Adrenal gland (tissue), 12 donors: Measurements from ENCODE around the gene RNF220. TPM values are rescaled to one million over a fixed set of nuclear protein-coding genes. Genes with fewer than 3 reads are reported as not detected.

Experiments used
- DNase-seq, 7 donors: peaks; one replicate each; pipeline ENCODE4 v3.0.0-alpha.2; 2019 to 2020
- H3K27ac ChIP-seq, 5 donors: fragments of 200-600 bp; sonication (generic) in 4 of 5; 1 replicate in 3 of 5; 2 replicates in 2 of 5; pipeline versions ENCODE4 v1.5.1 to v1.8.0; 2016 to 2020; ENCODE audit warnings: mild to moderate bottlenecking in 1 of 5
- H3K27me3 ChIP-seq: fragments of 200-600 bp; 2 replicates; pipeline ENCODE4 v1.8.0; 2021
- H3K36me3 ChIP-seq, 2 donors: fragments of 200-600 bp; replicated peaks in 1 of 2; 1 replicate in 1 of 2; 2 replicates in 1 of 2; pipeline versions ENCODE4 v1.5.1 to v1.8.0; 2018 to 2022
- H3K4me1 ChIP-seq, 2 donors: fragments of 200-600 bp; replicated peaks in 1 of 2; 1 replicate in 1 of 2; 2 replicates in 1 of 2; pipeline versions ENCODE4 v1.5.1 to v1.8.0; 2018 to 2021
- H3K4me3 ChIP-seq, 4 donors: fragments of 200-600 bp; sonication (generic) in 3 of 4; one replicate each; pipeline ENCODE4 v1.5.1; 2016 to 2018
- H3K9me3 ChIP-seq, 3 donors: fragments of 200-600 bp; sonication (generic) in 1 of 3; replicated peaks in 1 of 3; 1 replicate in 2 of 3; 2 replicates in 1 of 3; pipeline versions ENCODE4 v1.5.1 to v1.8.0; 2016 to 2021
- CTCF ChIP-seq, 6 experiments: fragments of 450-650 bp in 4 of 6; fragments of 200-600 bp in 2 of 6; sonication (generic) in 1 of 6; IDR thresholded peaks; 1 replicate in 5 of 6; 2 replicates in 1 of 6; pipeline versions ENCODE4 v1.5.1 to v1.8.0; 2016 to 2021; ENCODE audit warnings: antibody characterized with exemption in 6 of 6, mild to moderate bottlenecking in 2 of 6, moderate library complexity in 1 of 6
- POLR2A ChIP-seq, 2 donors: fragments of 450-650 bp; IDR thresholded peaks; one replicate each; pipeline ENCODE4 v1.6.1; 2017; ENCODE audit warnings: antibody characterized with exemption in 2 of 2, mild to moderate bottlenecking in 2 of 2, moderate library complexity in 1 of 2
- WGBS, 4 donors: extraction: QIAGEN DNeasy Blood & Tissue Kit in 2 of 4; methylation state at CpG; one replicate each; pipeline versions ENCODE4 v1.1.5 to v1.1.7; 2013 to 2017; 5-methylcytosine and 5-hydroxymethylcytosine counted together
- intact Hi-C, 2 donors: fragments of 100-400 bp; cut with DNase I; formaldehyde crosslinking; loops; one replicate each; pipeline versions ENCODE4 v1.14.1 to v1.15.0; 2022 to 2023
- polyA plus RNA-seq, 3 donors: library from polyadenylated mRNA; stranded (reverse); fragments of 200-250 nt in 2 of 3; fragments of 350-450 nt in 1 of 3; fragmentation: Illumina TruSeq in 1 of 3; extraction: RNeasy Lipid Tissue Mini Kit (QIAGEN cat#74804) in 1 of 3; gene quantifications; one replicate each; pipeline ENCODE4 v1.2.3, GENCODE V29; 2013 to 2014
- total RNA-seq, 9 donors: library from RNA; depleted of rRNA in 4 of 9; stranded (reverse); fragments of >200 nt in 4 of 9; fragments of 120-200 nt in 1 of 9; fragmentation: NEBNext Ultra II Directional in 1 of 9; extraction: Animal tissue kit (Norgen Biotek cat#: 25700) in 1 of 9; gene quantifications; one replicate each; pipeline versions ENCODE4 v1.1.0 to v1.2.4, GENCODE V29; 2013 to 2023
- donor health status: healthy with polysubstance abuse.
- donor health status: Bipolar disorder and iron deficiency.
- donor health status: DM: yes; HTN: yes; CAD: no.
- donor health status: DM: no; HTN: no; CAD: no.
- donor health status: DM: no; HTN: no; CAD: no.
- donor health status: DM: yes; HTN: yes; CAD: no.

Gene RNF220
- total and polyA plus RNA-seq, 12 donors, result 36.3 to 150 (median 66.5) TPM

GRCh38 chr1:44420535-44420934 is 15.5 kb downstream of the RNF220 start:
- intact Hi-C loops, result no loop called here
- TF ChIP-seq POLR2A (IDR thresholded peaks at IDR 0.05), result no peak
- no peak for TF ChIP-seq CTCF (IDR thresholded peaks at IDR 0.05)
- H3K36me3 ChIP-seq, result no peaks in the 10 kb centered on the region
- H3K27ac ChIP-seq, result no peak overlapping the region
- peaks cover 0 to 12% of the 10 kb centered on the region in 2 donors for H3K4me1 ChIP-seq
- WGBS, 4 donors, result 64 to 75% (median 69%) methylated on average over 2 of the region's 2 CpGs
- H3K4me3 ChIP-seq, result no peak overlapping the region
- H3K9me3 ChIP-seq, result no peaks in the 10 kb centered on the region
- peaks cover 85% of the 10 kb centered on the region for H3K27me3 ChIP-seq
- DNase-seq, result no peak

DNA sequence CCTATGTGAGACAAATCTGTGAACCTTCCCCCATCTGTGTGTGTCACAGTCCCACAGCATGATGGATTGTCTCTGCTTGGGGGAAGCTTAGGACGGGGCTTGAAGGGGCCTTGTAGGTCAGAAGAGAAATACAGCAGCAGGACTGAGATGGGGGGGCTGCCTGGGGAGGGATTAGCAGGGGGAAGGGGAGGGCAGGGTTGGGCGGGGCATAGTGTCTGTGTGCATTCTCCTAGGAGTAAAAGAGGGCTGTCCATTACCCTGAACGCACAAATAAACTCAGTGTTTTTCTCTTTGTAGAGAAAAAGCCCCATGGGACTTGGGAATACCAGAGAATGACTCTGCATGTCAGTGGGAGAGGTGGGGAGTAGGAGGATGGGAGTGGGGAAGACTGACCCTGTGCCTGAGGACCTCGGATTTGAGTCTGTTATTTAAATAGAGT is 16.4 kb downstream of the RNF220 start:
- Histone ChIP-seq H3K36me3 (no peaks in the 10 kb centered on the region), H3K27ac (no peak overlapping the region), H3K27me3 (peaks cover 84% of the 10 kb centered on the region), H3K4me1 (peaks cover 0 to 12% of the 10 kb centered on the region in 2 donors), H3K4me3 (no peak overlapping the region), H3K9me3 (no peaks in the 10 kb centered on the region)
- intact Hi-C loops, result no loop called here
- no peak for TF ChIP-seq POLR2A (IDR thresholded peaks at IDR 0.05)
- no peak for TF ChIP-seq CTCF (IDR thresholded peaks at IDR 0.05)
- 39 to 54% (median 44%) methylated on average over 4 of the region's 4 CpGs for WGBS, 4 donors
- DNase-seq, result no peak

DNA sequence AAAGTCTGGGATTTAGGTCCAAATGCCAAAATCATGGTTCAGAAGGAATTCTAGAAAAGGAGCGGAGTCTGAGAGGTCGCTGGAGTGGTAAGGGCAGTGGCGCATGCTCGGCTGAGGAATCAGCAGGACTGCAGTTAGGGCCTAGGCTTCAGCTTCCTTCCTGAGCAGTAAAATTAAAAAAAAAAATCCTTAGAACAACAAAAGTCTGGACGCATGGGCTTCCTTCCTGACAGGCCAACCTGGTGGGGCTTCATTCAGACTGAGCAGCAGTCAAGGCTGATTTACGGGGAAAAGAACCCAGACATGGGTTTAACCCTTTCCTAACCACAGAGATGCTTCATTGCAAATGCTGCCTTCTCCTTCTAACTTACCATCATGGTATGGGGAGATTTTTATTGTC is 17.1 kb downstream of the RNF220 start:
- peaks cover 0 to 12% of the 10 kb centered on the region in 2 donors for H3K4me1 ChIP-seq
- intact Hi-C loops, result no loop called here
- peaks cover 84% of the 10 kb centered on the region for H3K27me3 ChIP-seq
- no peak overlapping the region for H3K27ac ChIP-seq
- no peaks in the 10 kb centered on the region for H3K9me3 ChIP-seq
- DNase-seq, result no peak
- TF ChIP-seq CTCF (IDR thresholded peaks at IDR 0.05) (no peak), POLR2A (IDR thresholded peaks at IDR 0.05) (no peak)
- WGBS, 4 donors, result 47 to 54% (median 50%) methylated on average over 6 of the region's 6 CpGs
- H3K36me3 ChIP-seq, result no peaks in the 10 kb centered on the region
- H3K4me3 ChIP-seq, result no peak overlapping the region

GRCh38 chr1:44423591-44424537 is 18.8 kb downstream of the RNF220 start:
- Histone ChIP-seq H3K4me1 (no peaks in the 10 kb centered on the region), H3K27me3 (peaks cover 79% of the 10 kb centered on the region), H3K4me3 (no peak overlapping the region), H3K27ac (no peak overlapping the region), H3K36me3 (no peaks in the 10 kb centered on the region), H3K9me3 (no peaks in the 10 kb centered on the region)
- TF ChIP-seq POLR2A (IDR thresholded peaks at IDR 0.05), result no peak
- no peak for TF ChIP-seq CTCF (IDR thresholded peaks at IDR 0.05)
- intact Hi-C loops, result no loop called here
- DNase-seq, result peak in 4 of 7 donors; percentile 34 to 53 (median 46)
- 30 to 39% (median 36%) methylated on average over 19 of the region's 19 CpGs for WGBS, 4 donors
